ENCODE results near the gene IFI44. TPM values are rescaled to one million over a fixed set of nuclear protein-coding genes. Genes with fewer than 3 reads are reported as not detected.

Gene IFI44
- total RNA-seq, result 55.1 TPM

GRCh38 chr1:78649628-78650027, at the start of gene IFI44:
TSS of gene IFI44 (plus strand) at chr1:78649831. CDS start at chr1:78650196, 365 bp downstream.
- Histone ChIP-seq H3K4me1 (ENCODE audit: insufficient read depth, low read length) (peaks cover 45% of the 10 kb centered on the region), H3K4me3 (ENCODE audit: low read length) (peak within 1 kb of the TSS; percentile 49), H3K9me3 (ENCODE audit: low read depth, low read length) (peaks cover 8% of the 10 kb centered on the region), H3K27me3 (ENCODE audit: insufficient read depth, low read length) (no peaks in the 10 kb centered on the region)

DNA sequence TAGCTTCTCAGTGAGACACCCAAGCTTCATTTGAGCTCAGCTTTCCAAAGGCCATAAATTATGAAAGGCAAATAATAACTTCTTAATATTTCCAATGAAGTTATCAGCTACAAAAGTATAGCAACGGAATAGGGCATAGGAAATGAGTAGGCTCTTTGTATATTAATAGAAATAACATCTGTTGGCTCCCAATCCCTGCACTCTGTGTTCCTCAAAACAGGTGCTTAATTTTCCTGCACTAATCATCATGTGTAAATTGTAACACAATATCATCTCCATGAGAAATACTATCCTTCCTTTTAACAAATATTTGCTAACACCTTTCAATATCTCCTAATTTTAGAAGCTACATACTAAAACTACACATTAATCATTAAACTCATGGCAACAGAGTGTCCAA, 48.6 kb upstream of the IFI44 start:
- no peak overlapping the region for H3K4me3 ChIP-seq (ENCODE audit: low read length)
- no peaks in the 10 kb centered on the region for H3K4me1 ChIP-seq (ENCODE audit: insufficient read depth, low read length)
- no peaks in the 10 kb centered on the region for H3K9me3 ChIP-seq (ENCODE audit: low read depth, low read length)
- no peaks in the 10 kb centered on the region for H3K27me3 ChIP-seq (ENCODE audit: insufficient read depth, low read length)

- H3K4me3 ChIP-seq (ENCODE audit: low read length), result no peak overlapping the region
- H3K27me3 ChIP-seq (ENCODE audit: insufficient read depth, low read length), result no peaks in the 10 kb centered on the region
- H3K4me1 ChIP-seq (ENCODE audit: insufficient read depth, low read length), result no peaks in the 10 kb centered on the region
- H3K9me3 ChIP-seq (ENCODE audit: low read depth, low read length), result no peaks in the 10 kb centered on the region
Observed at GRCh38 chr1:78603206-78603605, 46.4 kb upstream of the IFI44 start.

GRCh38 chr1:78604643-78605042, 45.0 kb upstream of the IFI44 start:
- H3K4me1 ChIP-seq (ENCODE audit: insufficient read depth, low read length), result no peaks in the 10 kb centered on the region
- H3K4me3 ChIP-seq (ENCODE audit: low read length), result no peak overlapping the region
- H3K27me3 ChIP-seq (ENCODE audit: insufficient read depth, low read length), result no peaks in the 10 kb centered on the region
- H3K9me3 ChIP-seq (ENCODE audit: low read depth, low read length), result no peaks in the 10 kb centered on the region

DNA sequence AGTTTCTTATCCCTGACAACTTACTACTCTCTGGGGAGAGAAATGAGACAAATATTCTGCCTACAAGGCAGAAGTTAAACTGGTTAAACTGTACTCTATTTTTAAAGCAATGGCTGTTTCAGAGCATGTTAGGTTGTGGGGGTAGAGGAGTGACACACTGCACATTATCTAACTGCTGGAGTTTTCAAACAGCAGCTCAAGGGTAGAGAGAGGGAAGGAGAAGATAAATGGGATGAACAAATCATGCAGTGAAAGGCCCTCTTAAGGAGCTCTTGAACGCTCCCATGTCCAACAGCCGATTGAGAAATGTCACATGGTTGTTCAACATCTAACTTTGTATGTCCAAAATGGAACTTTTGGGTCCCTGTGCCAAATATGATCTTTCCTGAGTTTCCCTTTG, 43.4 kb upstream of the IFI44 start:
- Histone ChIP-seq H3K27me3 (ENCODE audit: insufficient read depth, low read length) (no peaks in the 10 kb centered on the region), H3K4me3 (ENCODE audit: low read length) (no peak overlapping the region), H3K4me1 (ENCODE audit: insufficient read depth, low read length) (no peaks in the 10 kb centered on the region), H3K9me3 (ENCODE audit: low read depth, low read length) (no peaks in the 10 kb centered on the region)

- H3K9me3 ChIP-seq (ENCODE audit: low read depth, low read length), result no peaks in the 10 kb centered on the region
Observed at GRCh38 chr1:78607334-78607927, 42.2 kb upstream of the IFI44 start.

DNA sequence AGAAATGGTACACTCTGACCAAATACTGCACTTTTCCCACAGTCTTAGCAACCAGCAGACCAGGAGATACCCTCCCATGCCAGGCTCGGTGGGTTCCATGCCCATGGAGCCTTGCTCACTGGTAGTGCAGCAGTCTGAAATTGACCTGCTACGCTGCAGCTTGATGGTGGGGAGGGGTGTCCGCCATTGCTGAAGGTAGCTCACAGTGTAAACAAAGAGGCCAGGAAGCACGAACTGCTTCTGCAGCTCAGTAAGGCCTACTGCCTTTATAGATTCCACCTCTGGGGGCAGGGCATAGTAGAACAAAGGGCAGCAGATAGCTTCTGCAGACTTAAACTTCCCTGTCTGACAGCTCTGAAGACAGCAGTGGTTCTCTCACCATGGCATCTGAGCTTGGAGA, 41.7 kb upstream of the IFI44 start:
- Histone ChIP-seq H3K9me3 (ENCODE audit: low read depth, low read length) (no peaks in the 10 kb centered on the region), H3K4me3 (ENCODE audit: low read length) (no peak overlapping the region), H3K4me1 (ENCODE audit: insufficient read depth, low read length) (no peaks in the 10 kb centered on the region), H3K27me3 (ENCODE audit: insufficient read depth, low read length) (no peaks in the 10 kb centered on the region)

More at GRCh38 chr1:78607334-78607927, 42.2 kb upstream of the IFI44 start:
- no peak overlapping the region for H3K4me3 ChIP-seq (ENCODE audit: low read length)
- no peaks in the 10 kb centered on the region for H3K27me3 ChIP-seq (ENCODE audit: insufficient read depth, low read length)
- H3K4me1 ChIP-seq (ENCODE audit: insufficient read depth, low read length), result no peaks in the 10 kb centered on the region

- no peaks in the 10 kb centered on the region for H3K9me3 ChIP-seq (ENCODE audit: low read depth, low read length)
- peaks cover 28% of the 10 kb centered on the region for H3K4me1 ChIP-seq (ENCODE audit: insufficient read depth, low read length)
- H3K27me3 ChIP-seq (ENCODE audit: insufficient read depth, low read length), result no peaks in the 10 kb centered on the region
- H3K4me3 ChIP-seq (ENCODE audit: low read length), result no peak overlapping the region
Observed at GRCh38 chr1:78617615-78618026, 32.0 kb upstream of the IFI44 start.

GRCh38 chr1:78619032-78619431, 30.6 kb upstream of the IFI44 start:
- H3K4me3 ChIP-seq (ENCODE audit: low read length), result no peak overlapping the region

GRCh38 chr1:78619446-78619802, 30.2 kb upstream of the IFI44 start:
- Histone ChIP-seq H3K27me3 (ENCODE audit: insufficient read depth, low read length) (no peaks in the 10 kb centered on the region), H3K4me3 (ENCODE audit: low read length) (no peak overlapping the region), H3K9me3 (ENCODE audit: low read depth, low read length) (no peaks in the 10 kb centered on the region), H3K4me1 (ENCODE audit: insufficient read depth, low read length) (peaks cover 39% of the 10 kb centered on the region)

More at GRCh38 chr1:78619032-78619431, 30.6 kb upstream of the IFI44 start:
- H3K9me3 ChIP-seq (ENCODE audit: low read depth, low read length), result no peaks in the 10 kb centered on the region
- H3K27me3 ChIP-seq (ENCODE audit: insufficient read depth, low read length), result no peaks in the 10 kb centered on the region
- H3K4me1 ChIP-seq (ENCODE audit: insufficient read depth, low read length), result peaks cover 37% of the 10 kb centered on the region

DNA sequence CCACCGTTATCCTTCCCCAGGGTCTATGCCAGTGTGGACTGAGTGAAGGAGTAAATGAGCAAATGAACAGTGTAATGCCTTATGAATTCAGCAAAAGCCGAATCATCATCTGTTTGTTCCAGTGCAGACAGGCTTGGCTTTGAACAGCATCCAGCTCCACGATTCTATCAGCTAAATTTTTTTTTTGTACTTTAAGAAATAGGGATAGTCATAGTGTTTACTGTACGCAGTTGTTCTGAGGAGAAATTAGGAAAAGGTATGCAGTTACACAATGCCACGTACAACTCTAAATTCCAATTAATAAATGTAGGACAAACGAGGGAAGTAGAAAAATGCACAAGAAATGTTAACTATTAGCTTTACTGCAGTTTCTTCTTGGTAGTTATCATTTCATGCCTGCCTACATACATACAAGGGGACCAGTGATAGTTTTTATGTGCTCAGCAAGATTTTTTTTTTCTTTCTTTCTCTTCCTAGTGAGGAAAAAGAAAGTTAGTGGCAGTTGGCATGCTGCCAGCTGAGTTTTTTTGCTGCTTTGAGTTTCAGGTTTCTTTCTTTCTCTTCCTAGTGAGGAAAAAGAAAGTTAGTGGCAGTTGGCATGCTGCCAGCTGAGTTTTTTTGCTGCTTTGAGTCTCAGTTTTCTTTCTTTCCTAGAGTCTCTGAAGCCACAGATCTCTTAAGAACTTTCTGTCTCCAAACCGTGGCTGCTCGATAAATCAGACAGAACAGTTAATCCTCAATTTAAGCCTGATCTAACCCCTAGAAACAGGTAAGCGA, 29.6 kb upstream of the IFI44 start, which contains the start of gene IFI44L:
TSS of gene IFI44L (plus strand) at position 646 of the 777 bp plus-strand sequence. CDS start 7,468 bp downstream, outside the sequence.
- Histone ChIP-seq H3K4me1 (ENCODE audit: insufficient read depth, low read length) (peaks cover 39% of the 10 kb centered on the region), H3K27me3 (ENCODE audit: insufficient read depth, low read length) (no peaks in the 10 kb centered on the region), H3K9me3 (ENCODE audit: low read depth, low read length) (no peaks in the 10 kb centered on the region), H3K4me3 (ENCODE audit: low read length) (peak within 1 kb of the TSS; percentile 53)

DNA sequence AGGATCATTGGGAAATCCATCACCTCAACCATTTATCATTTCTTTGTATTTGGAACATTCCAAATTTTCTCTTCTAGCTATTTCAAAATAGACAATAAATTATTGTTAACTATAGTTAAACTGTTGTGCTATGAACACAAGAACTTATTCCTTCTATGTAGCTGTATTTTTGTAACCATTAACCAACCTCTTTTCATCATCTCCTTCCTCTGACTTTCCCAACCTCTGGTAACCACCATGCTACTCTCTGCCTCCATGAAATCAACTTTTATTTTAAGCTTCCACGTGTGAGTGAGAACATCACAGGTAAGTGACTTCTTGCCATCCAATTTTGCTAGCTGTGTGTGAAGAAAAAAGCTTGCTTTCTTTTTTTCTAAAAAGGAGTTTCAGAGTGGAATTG, 29.0 kb upstream of the IFI44 start:
- Histone ChIP-seq H3K27me3 (ENCODE audit: insufficient read depth, low read length) (no peaks in the 10 kb centered on the region), H3K4me3 (ENCODE audit: low read length) (peak overlapping the region; percentile 53)

GRCh38 chr1:78622548-78622947, 27.1 kb upstream of the IFI44 start:
- H3K27me3 ChIP-seq (ENCODE audit: insufficient read depth, low read length), result no peaks in the 10 kb centered on the region
- H3K4me3 ChIP-seq (ENCODE audit: low read length), result peak overlapping the region; percentile 4
- peaks cover 39% of the 10 kb centered on the region for H3K4me1 ChIP-seq (ENCODE audit: insufficient read depth, low read length)
- no peaks in the 10 kb centered on the region for H3K9me3 ChIP-seq (ENCODE audit: low read depth, low read length)

More for the DNA sequence above, 29.0 kb upstream of the IFI44 start:
- H3K9me3 ChIP-seq (ENCODE audit: low read depth, low read length), result no peaks in the 10 kb centered on the region
- peaks cover 39% of the 10 kb centered on the region for H3K4me1 ChIP-seq (ENCODE audit: insufficient read depth, low read length)

- no peaks in the 10 kb centered on the region for H3K9me3 ChIP-seq (ENCODE audit: low read depth, low read length)
- H3K4me3 ChIP-seq (ENCODE audit: low read length), result no peak overlapping the region
- H3K27me3 ChIP-seq (ENCODE audit: insufficient read depth, low read length), result no peaks in the 10 kb centered on the region
- H3K4me1 ChIP-seq (ENCODE audit: insufficient read depth, low read length), result peaks cover 35% of the 10 kb centered on the region
Observed at GRCh38 chr1:78624035-78624434, 25.6 kb upstream of the IFI44 start.

DNA sequence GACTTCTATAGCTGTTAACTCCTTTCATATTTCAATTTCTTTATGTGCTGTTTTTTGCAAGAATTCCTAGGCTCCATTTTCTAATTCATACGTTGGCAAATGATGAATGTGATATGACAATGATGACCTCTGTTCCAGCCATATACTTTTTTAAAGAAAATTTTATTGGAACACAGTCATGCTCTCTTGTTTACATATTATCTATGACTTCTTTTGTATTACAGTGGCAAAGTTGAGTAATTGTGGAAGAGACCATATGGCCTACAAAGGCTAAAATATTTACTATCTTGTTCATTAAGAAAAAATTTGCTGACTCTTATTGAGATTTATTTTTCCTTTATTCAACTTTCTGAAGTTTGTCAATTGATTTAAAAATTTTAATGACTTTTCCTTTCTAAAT, 22.3 kb upstream of the IFI44 start:
- peaks cover 14% of the 10 kb centered on the region for H3K4me1 ChIP-seq (ENCODE audit: insufficient read depth, low read length)
- H3K27me3 ChIP-seq (ENCODE audit: insufficient read depth, low read length), result no peaks in the 10 kb centered on the region
- H3K4me3 ChIP-seq (ENCODE audit: low read length), result no peak overlapping the region
- H3K9me3 ChIP-seq (ENCODE audit: low read depth, low read length), result no peaks in the 10 kb centered on the region

- Histone ChIP-seq H3K9me3 (ENCODE audit: low read depth, low read length) (no peaks in the 10 kb centered on the region), H3K4me1 (ENCODE audit: insufficient read depth, low read length) (no peaks in the 10 kb centered on the region), H3K4me3 (ENCODE audit: low read length) (no peak overlapping the region), H3K27me3 (ENCODE audit: insufficient read depth, low read length) (no peaks in the 10 kb centered on the region)
Observed at GRCh38 chr1:78630600-78630999, 19.0 kb upstream of the IFI44 start.
